GM12878 (cell line): ENCODE results near the gene TECPR1. TPM values are rescaled to one million over a fixed set of nuclear protein-coding genes. Genes with fewer than 3 reads are reported as not detected.

Source experiments
- ATAC-seq: fragments of 200-7000 bp; cut with Tn5 transposase; 3 replicates; pipeline ENCODE4 v1.9.1; 2020; ENCODE audit warnings: mild to moderate bottlenecking, moderate library complexity
- BruUV-seq: library from RNA; stranded (reverse); fragments of 400-500 nt; replicated peaks from 2 replicates; lab custom pipeline; 2021; lab: Mats Ljungman, UMichigan
- CTCF ChIA-PET: fragments of 300-600 bp; sonication (Branson Sonifier 250); formaldehyde crosslinking; extraction: SDS; loops from one replicate; lab custom pipeline; 2021; ENCODE audit warnings: inconsistent platforms; lab: Yijun Ruan, JAX
- POLR2A ChIA-PET: fragments of 350-600 bp; formaldehyde crosslinking; extraction: SDS; loops from one replicate; lab custom pipeline; 2021; ENCODE audit warnings: inconsistent platforms; lab: Charles Lee
- RAD21 ChIA-PET: fragments of 300-600 bp; sonication (Branson Sonifier 250); formaldehyde crosslinking; loops from one replicate; lab custom pipeline; 2023; ENCODE audit warnings: antibody characterized with exemption; ENCODE audit not compliant: unreplicated experiment; lab: Charles Lee
- SMC1A ChIA-PET: fragments of 300-600 bp; sonication (Branson Sonifier 250); formaldehyde crosslinking; loops from one replicate; lab custom pipeline; 2023; ENCODE audit not compliant: unreplicated experiment, uncharacterized antibody; lab: Charles Lee
- DNase-seq: peaks from one replicate; pipeline ENCODE4 v3.0.0-alpha.2; 2011; ENCODE audit warnings: low read depth, low spot score
- FAIRE-seq: peaks from 3 replicates; lab custom pipeline; 2011; peaks lifted over from hg19 to GRCh38; lab: Jason Lieb, UNC
- H2AFZ ChIP-seq: 2 replicates; pipeline ENCODE4 v1.6.0; 2011; ENCODE audit warnings: low read depth, low read length, control low read depth; ENCODE audit not compliant: control insufficient read depth
- H3K27ac ChIP-seq: 2 replicates; pipeline ENCODE4 v1.5.1; 2011; ENCODE audit warnings: control low read depth; ENCODE audit not compliant: control insufficient read depth, insufficient read depth
- H3K27me3 ChIP-seq, 2 experiments: replicated peaks in 1 of 2; 2 replicates each; pipeline versions ENCODE4 v1.6.0 to v1.6.1; 2011; ENCODE audit warnings: low read length in 1 of 2; ENCODE audit not compliant: control insufficient read depth in 2 of 2, insufficient read depth in 2 of 2
- H3K36me3 ChIP-seq, 2 experiments: 2 replicates each; pipeline ENCODE4 v1.5.1; 2011; ENCODE audit warnings: low read length in 1 of 2; ENCODE audit not compliant: control insufficient read depth in 2 of 2, insufficient read depth in 2 of 2
- H3K4me1 ChIP-seq: 2 replicates; pipeline ENCODE4 v1.6.1; 2011; ENCODE audit warnings: mild to moderate bottlenecking, low read length, moderate library complexity, mixed read lengths; ENCODE audit not compliant: control insufficient read depth, insufficient read depth
- H3K4me2 ChIP-seq: 2 replicates; pipeline ENCODE4 v1.6.0; 2011; ENCODE audit warnings: control low read depth; ENCODE audit not compliant: control insufficient read depth, insufficient read depth
- H3K4me3 ChIP-seq: fragments of 200-600 bp; sonication (generic); 2 replicates; pipeline ENCODE4 v1.5.1; 2016
- H3K79me2 ChIP-seq: 2 replicates; pipeline ENCODE4 v1.6.0; 2011; ENCODE audit warnings: low read length; ENCODE audit not compliant: control insufficient read depth, insufficient read depth
- H3K9ac ChIP-seq: 2 replicates; pipeline ENCODE4 v1.8.0; 2011; ENCODE audit warnings: low read length, control low read depth, mixed read lengths; ENCODE audit not compliant: control insufficient read depth, insufficient read depth
- H3K9me3 ChIP-seq: replicated peaks from 3 replicates; pipeline ENCODE4 v1.5.1; 2011; ENCODE audit warnings: mild to moderate bottlenecking, low read length; ENCODE audit not compliant: control insufficient read depth, insufficient read depth
- H4K20me1 ChIP-seq: 2 replicates; pipeline ENCODE4 v1.6.0; 2011; ENCODE audit not compliant: control insufficient read depth, insufficient read depth
- BHLHE40 ChIP-seq, 2 experiments: fragments of 450-650 bp in 1 of 2; IDR thresholded peaks; 2 replicates each; pipeline ENCODE4 v1.6.1; 2011 to 2017; ENCODE audit warnings: low read depth in 2 of 2, borderline replicate concordance in 1 of 2, improper control_type of control experiment in 1 of 2, low read length in 1 of 2, mild to moderate bottlenecking in 1 of 2
- HDAC6 ChIP-seq: fragments of 200-600 bp; sonication (generic); IDR thresholded peaks from one replicate; pipeline ENCODE4 v1.8.0; 2017; ENCODE audit warnings: antibody characterized with exemption; ENCODE audit not compliant: unreplicated experiment
- HDGF ChIP-seq: fragments of 450-650 bp; IDR thresholded peaks from 2 replicates; pipeline ENCODE4 v1.6.1; 2016; ENCODE audit warnings: antibody characterized with exemption
- KAT2A ChIP-seq: conservative IDR thresholded peaks from 2 replicates; pipeline ENCODE4 v1.6.1; 2011; ENCODE audit warnings: low read depth, low read length; ENCODE audit not compliant: control insufficient read depth
- MEF2A ChIP-seq: IDR thresholded peaks from 2 replicates; pipeline ENCODE4 v1.6.1; 2011; ENCODE audit warnings: low read depth, mild to moderate bottlenecking, low read length, moderate library complexity; ENCODE audit not compliant: insufficient read depth
- RB1 ChIP-seq: fragments of 450-650 bp; formaldehyde crosslinking; IDR thresholded peaks from 2 replicates; pipeline ENCODE4 v1.6.1; 2017; ENCODE audit warnings: mild to moderate bottlenecking, borderline replicate concordance
- RELA ChIP-seq: fragments of 450-650 bp; IDR thresholded peaks from 2 replicates; pipeline ENCODE4 v1.8.0; 2014; ENCODE audit warnings: borderline replicate concordance; ENCODE audit not compliant: partially characterized antibody
- RFX5 ChIP-seq: IDR thresholded peaks from 2 replicates; pipeline ENCODE4 v1.6.1; 2011; ENCODE audit warnings: low read depth, low read length, improper control_type of control experiment
- SIX5 ChIP-seq: IDR thresholded peaks from 2 replicates; pipeline ENCODE4 v1.6.1; 2011; ENCODE audit warnings: mild to moderate bottlenecking, low read depth, low read length, moderate library complexity; ENCODE audit not compliant: severe bottlenecking
- WRNIP1 ChIP-seq: IDR thresholded peaks from 2 replicates; pipeline ENCODE4 v1.6.1; 2011; ENCODE audit warnings: low read depth, low read length, improper control_type of control experiment, borderline replicate concordance
- YY1 ChIP-seq: IDR thresholded peaks from 2 replicates; pipeline ENCODE4 v1.6.1; 2011; ENCODE audit warnings: low read depth, mild to moderate bottlenecking, low read length
- ZZZ3 ChIP-seq: IDR thresholded peaks from 2 replicates; pipeline ENCODE4 v1.6.1; 2011; ENCODE audit warnings: low read depth; ENCODE audit not compliant: control insufficient read depth, insufficient read length
- WGBS: methylation state at CpG from one replicate; pipeline ENCODE4 v1.1.6; 2016; ENCODE audit warnings: low lambda C conversion rate; ENCODE audit not compliant: insufficient replicate concordance, insufficient coverage; ENCODE audit errors: missing lambda C conversion rate; 5-methylcytosine and 5-hydroxymethylcytosine counted together
- in situ Hi-C: fragments of 300-500 bp; cut with MboI; formaldehyde crosslinking; loops from 9 replicates; pipeline ENCODE4 v1.14.3; 2018; ENCODE audit warnings: mixed read lengths
- intact Hi-C: fragments of 100-400 bp; cut with micrococcal nuclease; formaldehyde crosslinking; loops from one replicate; pipeline ENCODE4 v1.14.2; 2022; ENCODE audit not compliant: unreplicated experiment
- polyA plus RNA-seq, 11 experiments: library from polyadenylated mRNA; depleted of rRNA in 4 of 11; unstranded in 6 of 11; stranded (reverse) in 5 of 11; fragments of >200 nt; fragmentation: Nextera tagmentation in 4 of 11; fragmentation: Illumina TruSeq in 1 of 11; extraction: Ambion mirVana in 4 of 11; extraction: Trizol in 1 of 11; gene quantifications; 1 replicate in 1 of 11; 2 replicates in 10 of 11; pipeline versions ENCODE4 v1.2.1 to v1.2.3, GENCODE V29; 2011 to 2016; ENCODE audit warnings: inconsistent platforms in 2 of 11, missing spikeins in 2 of 11, low read depth in 1 of 11
- total RNA-seq, 4 experiments: library from RNA; depleted of rRNA in 3 of 4; stranded (reverse); fragments of >200 nt in 3 of 4; fragmentation: Illumina TruSeq in 1 of 4; extraction: Trizol in 1 of 4; gene quantifications; 2 replicates each; pipeline versions ENCODE4 v1.2.1 to v1.2.3, GENCODE V29; 2013 to 2021
- TF ChIP-seq, protein P1 (sequence below): IDR thresholded peaks from 2 replicates; pipeline ENCODE4 v1.6.1; 2012; ENCODE audit warnings: improper control_type of control experiment, low read depth, low read length; ENCODE audit not compliant: insufficient replicate concordance
- TF ChIP-seq, protein P2 (sequence below): fragments of 450-650 bp; IDR thresholded peaks from 2 replicates; pipeline ENCODE4 v1.6.1; 2017; ENCODE audit warnings: antibody characterized with exemption, mild to moderate bottlenecking, moderate library complexity

Gene TECPR1
- total and polyA plus RNA-seq, 10 of the 15 experiments (the other 5 are each of a cell fraction or from before 2014, with no cell fraction given), result 0.26 to 16.8 (median 4.2) TPM

DNA sequence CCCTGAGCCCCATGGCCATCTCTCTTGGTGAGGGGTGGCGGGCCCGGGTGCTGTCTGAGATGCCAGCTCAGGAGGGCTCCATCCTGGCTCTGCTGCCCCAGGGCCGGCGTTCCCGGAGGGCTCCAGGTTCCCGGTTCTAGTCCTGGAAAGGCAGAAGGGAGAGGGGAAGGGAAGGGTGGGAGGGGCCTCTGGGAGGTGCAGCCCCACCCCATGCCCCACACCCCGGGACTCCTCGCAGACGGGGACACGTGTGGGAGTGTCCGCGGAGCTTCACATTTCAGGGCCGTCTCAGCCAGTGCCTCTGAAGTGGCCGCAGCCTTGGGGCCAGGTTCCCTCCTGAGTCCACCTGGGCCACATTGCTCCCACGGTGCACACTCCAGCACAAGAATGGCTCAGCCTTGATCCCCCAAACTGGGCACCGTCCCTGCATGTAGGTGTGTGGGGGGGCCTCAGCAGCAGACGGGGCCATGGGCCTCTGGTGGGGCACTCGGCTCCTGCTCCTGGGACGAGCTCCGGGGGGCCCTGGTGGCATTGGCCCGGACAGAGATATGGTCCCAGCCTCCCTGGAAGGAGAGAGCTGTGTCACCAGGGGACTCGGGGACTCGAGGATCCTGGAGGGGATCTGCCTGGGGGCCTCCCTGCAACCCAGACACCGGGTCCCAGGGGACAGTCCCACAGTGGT, 35.0 kb downstream of the TECPR1 start:
- no peaks in the 10 kb centered on the region for H3K36me3 ChIP-seq
- no peak overlapping the region for H3K4me2 ChIP-seq
- ChIA-PET CTCF (no interaction called here), SMC1A (no interaction called here), POLR2A (interaction anchor here (0.5 kb wide), 1 partner anchor 205 kb away, joined by 3 read pairs; no protein-coding TSS in a partner anchor), RAD21 (interaction anchor here (1.7 kb wide), 1 partner anchor 15 kb away, joined by 7 read pairs; no protein-coding TSS in a partner anchor)
- H3K27ac ChIP-seq, result no peak overlapping the region
- in situ Hi-C loops (no loop called here), intact Hi-C loops (no loop called here)
- no peak for TF ChIP-seq WRNIP1
- TF ChIP-seq, protein P1, sequence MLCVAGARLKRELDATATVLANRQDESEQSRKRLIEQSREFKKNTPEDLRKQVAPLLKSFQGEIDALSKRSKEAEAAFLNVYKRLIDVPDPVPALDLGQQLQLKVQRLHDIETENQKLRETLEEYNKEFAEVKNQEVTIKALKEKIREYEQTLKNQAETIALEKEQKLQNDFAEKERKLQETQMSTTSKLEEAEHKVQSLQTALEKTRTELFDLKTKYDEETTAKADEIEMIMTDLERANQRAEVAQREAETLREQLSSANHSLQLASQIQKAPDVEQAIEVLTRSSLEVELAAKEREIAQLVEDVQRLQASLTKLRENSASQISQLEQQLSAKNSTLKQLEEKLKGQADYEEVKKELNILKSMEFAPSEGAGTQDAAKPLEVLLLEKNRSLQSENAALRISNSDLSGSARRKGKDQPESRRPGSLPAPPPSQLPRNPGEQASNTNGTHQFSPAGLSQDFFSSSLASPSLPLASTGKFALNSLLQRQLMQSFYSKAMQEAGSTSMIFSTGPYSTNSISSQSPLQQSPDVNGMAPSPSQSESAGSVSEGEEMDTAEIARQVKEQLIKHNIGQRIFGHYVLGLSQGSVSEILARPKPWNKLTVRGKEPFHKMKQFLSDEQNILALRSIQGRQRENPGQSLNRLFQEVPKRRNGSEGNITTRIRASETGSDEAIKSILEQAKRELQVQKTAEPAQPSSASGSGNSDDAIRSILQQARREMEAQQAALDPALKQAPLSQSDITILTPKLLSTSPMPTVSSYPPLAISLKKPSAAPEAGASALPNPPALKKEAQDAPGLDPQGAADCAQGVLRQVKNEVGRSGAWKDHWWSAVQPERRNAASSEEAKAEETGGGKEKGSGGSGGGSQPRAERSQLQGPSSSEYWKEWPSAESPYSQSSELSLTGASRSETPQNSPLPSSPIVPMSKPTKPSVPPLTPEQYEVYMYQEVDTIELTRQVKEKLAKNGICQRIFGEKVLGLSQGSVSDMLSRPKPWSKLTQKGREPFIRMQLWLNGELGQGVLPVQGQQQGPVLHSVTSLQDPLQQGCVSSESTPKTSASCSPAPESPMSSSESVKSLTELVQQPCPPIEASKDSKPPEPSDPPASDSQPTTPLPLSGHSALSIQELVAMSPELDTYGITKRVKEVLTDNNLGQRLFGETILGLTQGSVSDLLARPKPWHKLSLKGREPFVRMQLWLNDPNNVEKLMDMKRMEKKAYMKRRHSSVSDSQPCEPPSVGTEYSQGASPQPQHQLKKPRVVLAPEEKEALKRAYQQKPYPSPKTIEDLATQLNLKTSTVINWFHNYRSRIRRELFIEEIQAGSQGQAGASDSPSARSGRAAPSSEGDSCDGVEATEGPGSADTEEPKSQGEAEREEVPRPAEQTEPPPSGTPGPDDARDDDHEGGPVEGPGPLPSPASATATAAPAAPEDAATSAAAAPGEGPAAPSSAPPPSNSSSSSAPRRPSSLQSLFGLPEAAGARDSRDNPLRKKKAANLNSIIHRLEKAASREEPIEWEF, result no peak
- TF ChIP-seq, protein P2, sequence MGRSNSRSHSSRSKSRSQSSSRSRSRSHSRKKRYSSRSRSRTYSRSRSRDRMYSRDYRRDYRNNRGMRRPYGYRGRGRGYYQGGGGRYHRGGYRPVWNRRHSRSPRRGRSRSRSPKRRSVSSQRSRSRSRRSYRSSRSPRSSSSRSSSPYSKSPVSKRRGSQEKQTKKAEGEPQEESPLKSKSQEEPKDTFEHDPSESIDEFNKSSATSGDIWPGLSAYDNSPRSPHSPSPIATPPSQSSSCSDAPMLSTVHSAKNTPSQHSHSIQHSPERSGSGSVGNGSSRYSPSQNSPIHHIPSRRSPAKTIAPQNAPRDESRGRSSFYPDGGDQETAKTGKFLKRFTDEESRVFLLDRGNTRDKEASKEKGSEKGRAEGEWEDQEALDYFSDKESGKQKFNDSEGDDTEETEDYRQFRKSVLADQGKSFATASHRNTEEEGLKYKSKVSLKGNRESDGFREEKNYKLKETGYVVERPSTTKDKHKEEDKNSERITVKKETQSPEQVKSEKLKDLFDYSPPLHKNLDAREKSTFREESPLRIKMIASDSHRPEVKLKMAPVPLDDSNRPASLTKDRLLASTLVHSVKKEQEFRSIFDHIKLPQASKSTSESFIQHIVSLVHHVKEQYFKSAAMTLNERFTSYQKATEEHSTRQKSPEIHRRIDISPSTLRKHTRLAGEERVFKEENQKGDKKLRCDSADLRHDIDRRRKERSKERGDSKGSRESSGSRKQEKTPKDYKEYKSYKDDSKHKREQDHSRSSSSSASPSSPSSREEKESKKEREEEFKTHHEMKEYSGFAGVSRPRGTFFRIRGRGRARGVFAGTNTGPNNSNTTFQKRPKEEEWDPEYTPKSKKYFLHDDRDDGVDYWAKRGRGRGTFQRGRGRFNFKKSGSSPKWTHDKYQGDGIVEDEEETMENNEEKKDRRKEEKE, result no peak
- TF ChIP-seq HDAC6, result no peak
- TF ChIP-seq RB1, result no peak
- TF ChIP-seq RFX5, result no peak
- no peak for TF ChIP-seq HDGF
- no peak for TF ChIP-seq RELA
- TF ChIP-seq SIX5, result no peak
- TF ChIP-seq YY1, result no peak
- TF ChIP-seq KAT2A, result no peak
- TF ChIP-seq BHLHE40 (IDR thresholded peaks at IDR 0.05; ENCODE audit: borderline replicate concordance in 1 of 2, low read depth in 2 of 2, low read length in 1 of 2), result no peak
- no peak for TF ChIP-seq MEF2A
- TF ChIP-seq ZZZ3, result no peak
- no peaks in the 10 kb centered on the region for H3K9me3 ChIP-seq
- no TSS peak for BruUV-seq
- peaks cover 24% of the 10 kb centered on the region for H3K4me1 ChIP-seq
- H2AFZ ChIP-seq, result no peak overlapping the region
- no peaks in the 10 kb centered on the region for H3K27me3 ChIP-seq
- 94% methylated on average over 22 of the region's 24 CpGs for WGBS
- no peak overlapping the region for H3K4me3 ChIP-seq
- DNase-seq, result no peak
- FAIRE-seq, result no peak
- no peaks in the 10 kb centered on the region for H3K79me2 ChIP-seq
- H3K9ac ChIP-seq, result no peak overlapping the region
- no peak for ATAC-seq
- H4K20me1 ChIP-seq, result no peaks in the 10 kb centered on the region
